ENCODE results near the gene MISP. TPM values are rescaled to one million over a fixed set of nuclear protein-coding genes. Genes with fewer than 3 reads are reported as not detected.

Gene MISP
- total and polyA plus RNA-seq, 2 experiments from 2014 or later, result 0.27 to 0.28 TPM

DNA sequence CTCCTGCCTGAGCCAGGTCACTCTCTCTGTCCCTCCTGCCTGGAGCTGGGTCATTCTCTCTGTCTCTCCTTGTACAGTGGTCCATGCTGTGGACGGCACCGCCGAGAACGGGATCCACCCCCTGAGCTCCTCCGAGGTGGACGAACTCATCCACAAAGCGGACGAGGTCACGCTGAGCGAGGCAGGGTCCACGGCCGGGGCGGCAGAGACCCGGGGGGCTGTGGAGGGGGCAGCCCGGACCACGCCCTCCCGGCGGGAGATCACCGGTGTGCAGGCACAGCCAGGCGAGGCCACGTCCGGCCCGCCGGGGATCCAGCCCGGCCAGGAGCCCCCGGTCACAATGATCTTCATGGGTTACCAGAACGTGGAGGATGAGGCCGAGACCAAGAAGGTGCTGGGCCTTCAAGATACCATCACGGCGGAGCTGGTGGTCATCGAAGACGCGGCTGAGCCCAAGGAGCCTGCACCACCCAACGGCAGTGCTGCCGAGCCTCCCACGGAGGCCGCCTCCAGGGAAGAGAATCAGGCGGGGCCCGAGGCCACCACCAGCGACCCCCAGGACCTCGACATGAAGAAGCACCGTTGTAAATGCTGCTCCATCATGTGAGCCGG, 4.6 kb upstream of the MISP start:
- H3K36me3 ChIP-seq (ENCODE audit: insufficient read depth), result no peaks in the 10 kb centered on the region
- Mint-ChIP-seq H3K4me1 (no peaks in the 10 kb centered on the region), H3K9me3 (peaks cover 26% of the 10 kb centered on the region; the same call in 2 of the 3 replicates)

More for the DNA sequence above, 4.6 kb upstream of the MISP start:
- Mint-ChIP-seq H3K36me3 (ENCODE audit: low read depth) (no peaks in the 10 kb centered on the region; the same call in 1 of the 3 replicates), H3K27me3 (ENCODE audit: insufficient read depth, low read depth, poor library complexity) (peaks cover 8% of the 10 kb centered on the region), H3K27ac (no peak overlapping the region), H3K4me3 (no peak overlapping the region)
- H3K27me3 ChIP-seq (ENCODE audit: insufficient read depth), result no peaks in the 10 kb centered on the region
- no peak overlapping the region for H2AFZ ChIP-seq
- no peaks in the 10 kb centered on the region; the same call in 1 of the 2 replicates for H4K20me1 ChIP-seq (replicated peaks; ENCODE audit: insufficient read depth)
- no peak overlapping the region for H3K4me3 ChIP-seq
- no peaks in the 10 kb centered on the region for H3K79me2 ChIP-seq (replicated peaks; ENCODE audit: insufficient read depth)
- no peaks in the 10 kb centered on the region for H3K4me1 ChIP-seq (ENCODE audit: insufficient read depth)
- 0 out of 2 replicates have a peak, but pooled peaks cover 3% of the 10 kb centered on the region for H3F3A ChIP-seq (replicated peaks; ENCODE audit: low read depth)
- no peak overlapping the region for H3K27ac ChIP-seq (ENCODE audit: low read depth)
- TF ChIP-seq, protein P1, sequence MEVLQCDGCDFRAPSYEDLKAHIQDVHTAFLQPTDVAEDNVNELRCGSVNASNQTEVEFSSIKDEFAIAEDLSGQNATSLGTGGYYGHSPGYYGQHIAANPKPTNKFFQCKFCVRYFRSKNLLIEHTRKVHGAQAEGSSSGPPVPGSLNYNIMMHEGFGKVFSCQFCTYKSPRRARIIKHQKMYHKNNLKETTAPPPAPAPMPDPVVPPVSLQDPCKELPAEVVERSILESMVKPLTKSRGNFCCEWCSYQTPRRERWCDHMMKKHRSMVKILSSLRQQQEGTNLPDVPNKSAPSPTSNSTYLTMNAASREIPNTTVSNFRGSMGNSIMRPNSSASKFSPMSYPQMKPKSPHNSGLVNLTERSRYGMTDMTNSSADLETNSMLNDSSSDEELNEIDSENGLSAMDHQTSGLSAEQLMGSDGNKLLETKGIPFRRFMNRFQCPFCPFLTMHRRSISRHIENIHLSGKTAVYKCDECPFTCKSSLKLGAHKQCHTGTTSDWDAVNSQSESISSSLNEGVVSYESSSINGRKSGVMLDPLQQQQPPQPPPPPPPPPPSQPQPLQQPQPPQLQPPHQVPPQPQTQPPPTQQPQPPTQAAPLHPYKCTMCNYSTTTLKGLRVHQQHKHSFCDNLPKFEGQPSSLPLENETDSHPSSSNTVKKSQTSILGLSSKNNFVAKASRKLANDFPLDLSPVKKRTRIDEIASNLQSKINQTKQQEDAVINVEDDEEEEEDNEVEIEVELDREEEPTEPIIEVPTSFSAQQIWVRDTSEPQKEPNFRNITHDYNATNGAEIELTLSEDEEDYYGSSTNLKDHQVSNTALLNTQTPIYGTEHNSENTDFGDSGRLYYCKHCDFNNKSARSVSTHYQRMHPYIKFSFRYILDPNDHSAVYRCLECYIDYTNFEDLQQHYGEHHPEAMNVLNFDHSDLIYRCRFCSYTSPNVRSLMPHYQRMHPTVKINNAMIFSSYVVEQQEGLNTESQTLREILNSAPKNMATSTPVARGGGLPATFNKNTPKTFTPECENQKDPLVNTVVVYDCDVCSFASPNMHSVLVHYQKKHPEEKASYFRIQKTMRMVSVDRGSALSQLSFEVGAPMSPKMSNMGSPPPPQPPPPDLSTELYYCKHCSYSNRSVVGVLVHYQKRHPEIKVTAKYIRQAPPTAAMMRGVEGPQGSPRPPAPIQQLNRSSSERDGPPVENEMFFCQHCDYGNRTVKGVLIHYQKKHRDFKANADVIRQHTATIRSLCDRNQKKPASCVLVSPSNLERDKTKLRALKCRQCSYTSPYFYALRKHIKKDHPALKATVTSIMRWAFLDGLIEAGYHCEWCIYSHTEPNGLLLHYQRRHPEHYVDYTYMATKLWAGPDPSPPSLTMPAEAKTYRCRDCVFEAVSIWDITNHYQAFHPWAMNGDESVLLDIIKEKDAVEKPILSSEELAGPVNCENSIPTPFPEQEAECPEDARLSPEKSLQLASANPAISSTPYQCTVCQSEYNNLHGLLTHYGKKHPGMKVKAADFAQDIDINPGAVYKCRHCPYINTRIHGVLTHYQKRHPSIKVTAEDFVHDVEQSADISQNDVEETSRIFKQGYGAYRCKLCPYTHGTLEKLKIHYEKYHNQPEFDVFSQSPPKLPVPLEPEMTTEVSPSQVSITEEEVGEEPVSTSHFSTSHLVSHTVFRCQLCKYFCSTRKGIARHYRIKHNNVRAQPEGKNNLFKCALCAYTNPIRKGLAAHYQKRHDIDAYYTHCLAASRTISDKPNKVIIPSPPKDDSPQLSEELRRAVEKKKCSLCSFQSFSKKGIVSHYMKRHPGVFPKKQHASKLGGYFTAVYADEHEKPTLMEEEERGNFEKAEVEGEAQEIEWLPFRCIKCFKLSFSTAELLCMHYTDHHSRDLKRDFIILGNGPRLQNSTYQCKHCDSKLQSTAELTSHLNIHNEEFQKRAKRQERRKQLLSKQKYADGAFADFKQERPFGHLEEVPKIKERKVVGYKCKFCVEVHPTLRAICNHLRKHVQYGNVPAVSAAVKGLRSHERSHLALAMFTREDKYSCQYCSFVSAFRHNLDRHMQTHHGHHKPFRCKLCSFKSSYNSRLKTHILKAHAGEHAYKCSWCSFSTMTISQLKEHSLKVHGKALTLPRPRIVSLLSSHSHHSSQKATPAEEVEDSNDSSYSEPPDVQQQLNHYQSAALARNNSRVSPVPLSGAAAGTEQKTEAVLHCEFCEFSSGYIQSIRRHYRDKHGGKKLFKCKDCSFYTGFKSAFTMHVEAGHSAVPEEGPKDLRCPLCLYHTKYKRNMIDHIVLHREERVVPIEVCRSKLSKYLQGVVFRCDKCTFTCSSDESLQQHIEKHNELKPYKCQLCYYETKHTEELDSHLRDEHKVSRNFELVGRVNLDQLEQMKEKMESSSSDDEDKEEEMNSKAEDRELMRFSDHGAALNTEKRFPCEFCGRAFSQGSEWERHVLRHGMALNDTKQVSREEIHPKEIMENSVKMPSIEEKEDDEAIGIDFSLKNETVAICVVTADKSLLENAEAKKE (CRISPR knock-in tag; IDR thresholded peaks at IDR 0.05), result no peak
- no peak for TF ChIP-seq ZNF331 (CRISPR knock-in tag; IDR thresholded peaks at IDR 0.05; ENCODE audit: low read depth)
- TF ChIP-seq EZH2phosphoT487 (IDR thresholded peaks at IDR 0.05; ENCODE audit: unreplicated experiment), result no peak
- no peak for TF ChIP-seq CREB1 (CRISPR knock-in tag; IDR thresholded peaks at IDR 0.05; ENCODE audit: low read depth)
- no peak for TF ChIP-seq EZH2 (IDR thresholded peaks at IDR 0.05; ENCODE audit: low read depth, unreplicated experiment)
- TF ChIP-seq, protein P2, sequence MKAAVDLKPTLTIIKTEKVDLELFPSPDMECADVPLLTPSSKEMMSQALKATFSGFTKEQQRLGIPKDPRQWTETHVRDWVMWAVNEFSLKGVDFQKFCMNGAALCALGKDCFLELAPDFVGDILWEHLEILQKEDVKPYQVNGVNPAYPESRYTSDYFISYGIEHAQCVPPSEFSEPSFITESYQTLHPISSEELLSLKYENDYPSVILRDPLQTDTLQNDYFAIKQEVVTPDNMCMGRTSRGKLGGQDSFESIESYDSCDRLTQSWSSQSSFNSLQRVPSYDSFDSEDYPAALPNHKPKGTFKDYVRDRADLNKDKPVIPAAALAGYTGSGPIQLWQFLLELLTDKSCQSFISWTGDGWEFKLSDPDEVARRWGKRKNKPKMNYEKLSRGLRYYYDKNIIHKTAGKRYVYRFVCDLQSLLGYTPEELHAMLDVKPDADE (IDR thresholded peaks at IDR 0.05), result no peak
- TF ChIP-seq JUNB (IDR thresholded peaks at IDR 0.05; ENCODE audit: unreplicated experiment), result no peak
- TF ChIP-seq, protein P3, sequence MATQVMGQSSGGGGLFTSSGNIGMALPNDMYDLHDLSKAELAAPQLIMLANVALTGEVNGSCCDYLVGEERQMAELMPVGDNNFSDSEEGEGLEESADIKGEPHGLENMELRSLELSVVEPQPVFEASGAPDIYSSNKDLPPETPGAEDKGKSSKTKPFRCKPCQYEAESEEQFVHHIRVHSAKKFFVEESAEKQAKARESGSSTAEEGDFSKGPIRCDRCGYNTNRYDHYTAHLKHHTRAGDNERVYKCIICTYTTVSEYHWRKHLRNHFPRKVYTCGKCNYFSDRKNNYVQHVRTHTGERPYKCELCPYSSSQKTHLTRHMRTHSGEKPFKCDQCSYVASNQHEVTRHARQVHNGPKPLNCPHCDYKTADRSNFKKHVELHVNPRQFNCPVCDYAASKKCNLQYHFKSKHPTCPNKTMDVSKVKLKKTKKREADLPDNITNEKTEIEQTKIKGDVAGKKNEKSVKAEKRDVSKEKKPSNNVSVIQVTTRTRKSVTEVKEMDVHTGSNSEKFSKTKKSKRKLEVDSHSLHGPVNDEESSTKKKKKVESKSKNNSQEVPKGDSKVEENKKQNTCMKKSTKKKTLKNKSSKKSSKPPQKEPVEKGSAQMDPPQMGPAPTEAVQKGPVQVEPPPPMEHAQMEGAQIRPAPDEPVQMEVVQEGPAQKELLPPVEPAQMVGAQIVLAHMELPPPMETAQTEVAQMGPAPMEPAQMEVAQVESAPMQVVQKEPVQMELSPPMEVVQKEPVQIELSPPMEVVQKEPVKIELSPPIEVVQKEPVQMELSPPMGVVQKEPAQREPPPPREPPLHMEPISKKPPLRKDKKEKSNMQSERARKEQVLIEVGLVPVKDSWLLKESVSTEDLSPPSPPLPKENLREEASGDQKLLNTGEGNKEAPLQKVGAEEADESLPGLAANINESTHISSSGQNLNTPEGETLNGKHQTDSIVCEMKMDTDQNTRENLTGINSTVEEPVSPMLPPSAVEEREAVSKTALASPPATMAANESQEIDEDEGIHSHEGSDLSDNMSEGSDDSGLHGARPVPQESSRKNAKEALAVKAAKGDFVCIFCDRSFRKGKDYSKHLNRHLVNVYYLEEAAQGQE (IDR thresholded peaks at IDR 0.05; ENCODE audit: unreplicated experiment), result no peak
- TF ChIP-seq STAT1 (IDR thresholded peaks at IDR 0.05; ENCODE audit: unreplicated experiment), result no peak
- no peak for TF ChIP-seq NANOG (IDR thresholded peaks at IDR 0.05; ENCODE audit: borderline replicate concordance)
- TF ChIP-seq ZNF114 (CRISPR knock-in tag; IDR thresholded peaks at IDR 0.05), result no peak
- TF ChIP-seq, protein P4, sequence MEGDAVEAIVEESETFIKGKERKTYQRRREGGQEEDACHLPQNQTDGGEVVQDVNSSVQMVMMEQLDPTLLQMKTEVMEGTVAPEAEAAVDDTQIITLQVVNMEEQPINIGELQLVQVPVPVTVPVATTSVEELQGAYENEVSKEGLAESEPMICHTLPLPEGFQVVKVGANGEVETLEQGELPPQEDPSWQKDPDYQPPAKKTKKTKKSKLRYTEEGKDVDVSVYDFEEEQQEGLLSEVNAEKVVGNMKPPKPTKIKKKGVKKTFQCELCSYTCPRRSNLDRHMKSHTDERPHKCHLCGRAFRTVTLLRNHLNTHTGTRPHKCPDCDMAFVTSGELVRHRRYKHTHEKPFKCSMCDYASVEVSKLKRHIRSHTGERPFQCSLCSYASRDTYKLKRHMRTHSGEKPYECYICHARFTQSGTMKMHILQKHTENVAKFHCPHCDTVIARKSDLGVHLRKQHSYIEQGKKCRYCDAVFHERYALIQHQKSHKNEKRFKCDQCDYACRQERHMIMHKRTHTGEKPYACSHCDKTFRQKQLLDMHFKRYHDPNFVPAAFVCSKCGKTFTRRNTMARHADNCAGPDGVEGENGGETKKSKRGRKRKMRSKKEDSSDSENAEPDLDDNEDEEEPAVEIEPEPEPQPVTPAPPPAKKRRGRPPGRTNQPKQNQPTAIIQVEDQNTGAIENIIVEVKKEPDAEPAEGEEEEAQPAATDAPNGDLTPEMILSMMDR (conservative IDR thresholded peaks at IDR 0.05; ENCODE audit: low read depth in 2 of 2), result no peak
- no peak for TF ChIP-seq POLR2AphosphoS5 (IDR thresholded peaks at IDR 0.05; ENCODE audit: low read depth)
- no peak for ATAC-seq
- H3K9me2 ChIP-seq (ENCODE audit: insufficient read depth), result no peaks in the 10 kb centered on the region
- DNase-seq (ENCODE audit: low spot score), result no peak
- H3K4me2 ChIP-seq, result no peak overlapping the region
